ENCODE measurements around the gene PALB2.

DNA sequence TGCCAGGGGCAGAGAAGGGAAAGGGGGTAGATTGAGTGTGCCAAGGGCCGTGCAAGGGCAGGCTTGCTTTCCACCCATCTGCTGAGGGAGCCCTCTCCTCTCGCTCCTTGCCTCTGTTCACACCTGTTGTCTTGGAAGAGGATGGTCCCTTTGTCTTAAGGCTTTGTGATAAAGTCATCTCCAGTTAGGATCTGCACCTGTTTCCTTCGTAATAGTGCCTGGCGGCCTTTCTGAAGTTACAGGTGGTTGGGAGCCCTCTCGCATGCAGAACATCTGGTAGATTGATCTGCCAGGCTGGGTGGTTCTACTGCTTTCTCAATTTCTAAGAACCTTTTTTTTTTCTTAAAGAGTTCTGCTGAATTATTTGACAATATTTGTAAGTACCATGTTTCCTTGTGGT lies 67.3 kb downstream of the PALB2 start:
- TF ChIP-seq RFX5 (IDR thresholded peaks at IDR 0.05; ENCODE audit: low read length) (no peak), FOSL2 (IDR thresholded peaks at IDR 0.05; ENCODE audit: borderline replicate concordance, low read depth) (no peak), TAF1 (IDR thresholded peaks at IDR 0.05; ENCODE audit: borderline replicate concordance, low read depth, low read length) (no peak), YY1 (IDR thresholded peaks at IDR 0.05; ENCODE audit: low read depth) (no peak), EP300 (IDR thresholded peaks at IDR 0.05; ENCODE audit: borderline replicate concordance in 1 of 2, low read depth in 1 of 2, low read length in 1 of 2) (no peak)
- TF ChIP-seq, protein P1, sequence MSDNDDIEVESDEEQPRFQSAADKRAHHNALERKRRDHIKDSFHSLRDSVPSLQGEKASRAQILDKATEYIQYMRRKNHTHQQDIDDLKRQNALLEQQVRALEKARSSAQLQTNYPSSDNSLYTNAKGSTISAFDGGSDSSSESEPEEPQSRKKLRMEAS (IDR thresholded peaks at IDR 0.05; ENCODE audit: low read depth) = no peak
- TF ChIP-seq, protein P2, sequence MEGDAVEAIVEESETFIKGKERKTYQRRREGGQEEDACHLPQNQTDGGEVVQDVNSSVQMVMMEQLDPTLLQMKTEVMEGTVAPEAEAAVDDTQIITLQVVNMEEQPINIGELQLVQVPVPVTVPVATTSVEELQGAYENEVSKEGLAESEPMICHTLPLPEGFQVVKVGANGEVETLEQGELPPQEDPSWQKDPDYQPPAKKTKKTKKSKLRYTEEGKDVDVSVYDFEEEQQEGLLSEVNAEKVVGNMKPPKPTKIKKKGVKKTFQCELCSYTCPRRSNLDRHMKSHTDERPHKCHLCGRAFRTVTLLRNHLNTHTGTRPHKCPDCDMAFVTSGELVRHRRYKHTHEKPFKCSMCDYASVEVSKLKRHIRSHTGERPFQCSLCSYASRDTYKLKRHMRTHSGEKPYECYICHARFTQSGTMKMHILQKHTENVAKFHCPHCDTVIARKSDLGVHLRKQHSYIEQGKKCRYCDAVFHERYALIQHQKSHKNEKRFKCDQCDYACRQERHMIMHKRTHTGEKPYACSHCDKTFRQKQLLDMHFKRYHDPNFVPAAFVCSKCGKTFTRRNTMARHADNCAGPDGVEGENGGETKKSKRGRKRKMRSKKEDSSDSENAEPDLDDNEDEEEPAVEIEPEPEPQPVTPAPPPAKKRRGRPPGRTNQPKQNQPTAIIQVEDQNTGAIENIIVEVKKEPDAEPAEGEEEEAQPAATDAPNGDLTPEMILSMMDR (IDR thresholded peaks at IDR 0.05) = no peak
- TF ChIP-seq, protein P3, sequence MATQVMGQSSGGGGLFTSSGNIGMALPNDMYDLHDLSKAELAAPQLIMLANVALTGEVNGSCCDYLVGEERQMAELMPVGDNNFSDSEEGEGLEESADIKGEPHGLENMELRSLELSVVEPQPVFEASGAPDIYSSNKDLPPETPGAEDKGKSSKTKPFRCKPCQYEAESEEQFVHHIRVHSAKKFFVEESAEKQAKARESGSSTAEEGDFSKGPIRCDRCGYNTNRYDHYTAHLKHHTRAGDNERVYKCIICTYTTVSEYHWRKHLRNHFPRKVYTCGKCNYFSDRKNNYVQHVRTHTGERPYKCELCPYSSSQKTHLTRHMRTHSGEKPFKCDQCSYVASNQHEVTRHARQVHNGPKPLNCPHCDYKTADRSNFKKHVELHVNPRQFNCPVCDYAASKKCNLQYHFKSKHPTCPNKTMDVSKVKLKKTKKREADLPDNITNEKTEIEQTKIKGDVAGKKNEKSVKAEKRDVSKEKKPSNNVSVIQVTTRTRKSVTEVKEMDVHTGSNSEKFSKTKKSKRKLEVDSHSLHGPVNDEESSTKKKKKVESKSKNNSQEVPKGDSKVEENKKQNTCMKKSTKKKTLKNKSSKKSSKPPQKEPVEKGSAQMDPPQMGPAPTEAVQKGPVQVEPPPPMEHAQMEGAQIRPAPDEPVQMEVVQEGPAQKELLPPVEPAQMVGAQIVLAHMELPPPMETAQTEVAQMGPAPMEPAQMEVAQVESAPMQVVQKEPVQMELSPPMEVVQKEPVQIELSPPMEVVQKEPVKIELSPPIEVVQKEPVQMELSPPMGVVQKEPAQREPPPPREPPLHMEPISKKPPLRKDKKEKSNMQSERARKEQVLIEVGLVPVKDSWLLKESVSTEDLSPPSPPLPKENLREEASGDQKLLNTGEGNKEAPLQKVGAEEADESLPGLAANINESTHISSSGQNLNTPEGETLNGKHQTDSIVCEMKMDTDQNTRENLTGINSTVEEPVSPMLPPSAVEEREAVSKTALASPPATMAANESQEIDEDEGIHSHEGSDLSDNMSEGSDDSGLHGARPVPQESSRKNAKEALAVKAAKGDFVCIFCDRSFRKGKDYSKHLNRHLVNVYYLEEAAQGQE (IDR thresholded peaks at IDR 0.05; ENCODE audit: low read depth, low read length) = no peak
- TF ChIP-seq, protein P4, sequence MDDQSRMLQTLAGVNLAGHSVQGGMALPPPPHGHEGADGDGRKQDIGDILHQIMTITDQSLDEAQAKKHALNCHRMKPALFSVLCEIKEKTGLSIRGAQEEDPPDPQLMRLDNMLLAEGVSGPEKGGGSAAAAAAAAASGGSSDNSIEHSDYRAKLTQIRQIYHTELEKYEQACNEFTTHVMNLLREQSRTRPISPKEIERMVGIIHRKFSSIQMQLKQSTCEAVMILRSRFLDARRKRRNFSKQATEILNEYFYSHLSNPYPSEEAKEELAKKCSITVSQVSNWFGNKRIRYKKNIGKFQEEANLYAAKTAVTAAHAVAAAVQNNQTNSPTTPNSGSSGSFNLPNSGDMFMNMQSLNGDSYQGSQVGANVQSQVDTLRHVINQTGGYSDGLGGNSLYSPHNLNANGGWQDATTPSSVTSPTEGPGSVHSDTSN (IDR thresholded peaks at IDR 0.05) = no peak

Measured in SK-N-SH (cell line).